ENCODE data around the gene FSTL4. TPM values are rescaled to one million over a fixed set of nuclear protein-coding genes. Genes with fewer than 3 reads are reported as not detected.

FSTL4 gene
- not detected in 2 replicates for total RNA-seq

DNA sequence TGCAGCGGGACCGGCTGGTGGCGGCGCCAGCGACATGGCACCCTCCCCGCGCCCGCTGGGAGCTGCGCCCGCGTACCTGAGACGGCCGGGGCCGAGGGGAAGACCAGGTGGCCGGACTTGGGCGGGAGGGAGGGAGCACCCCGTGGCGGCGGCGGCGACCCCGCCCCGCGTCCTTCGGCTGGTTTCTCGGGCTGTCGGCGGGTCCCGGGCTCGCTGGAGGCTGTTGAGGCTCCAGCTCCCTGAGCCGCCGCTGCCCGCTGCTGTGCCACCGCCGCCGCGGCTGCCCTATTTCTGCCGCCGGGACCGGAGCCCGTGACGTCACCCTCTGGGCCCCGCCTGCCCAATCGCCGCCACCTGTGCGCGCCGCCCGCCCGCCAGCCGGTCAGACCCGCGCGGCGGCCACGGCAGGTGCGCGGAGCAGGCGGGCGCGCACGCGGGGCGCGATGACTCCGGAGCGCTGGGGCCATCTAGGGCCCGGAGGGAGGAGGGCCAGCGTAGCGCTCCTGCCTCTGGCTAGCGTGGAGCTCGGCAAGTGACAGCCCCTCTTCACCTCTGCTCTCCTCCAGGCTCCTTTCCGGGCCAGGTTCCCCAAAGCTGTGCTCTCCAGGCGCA, at the start of gene FSTL4:
Gene FSTL4 (minus strand): TSS at position 293 of the 612 bp plus-strand sequence.

